ENCODE measurements around the gene MAP2K6.

DNA sequence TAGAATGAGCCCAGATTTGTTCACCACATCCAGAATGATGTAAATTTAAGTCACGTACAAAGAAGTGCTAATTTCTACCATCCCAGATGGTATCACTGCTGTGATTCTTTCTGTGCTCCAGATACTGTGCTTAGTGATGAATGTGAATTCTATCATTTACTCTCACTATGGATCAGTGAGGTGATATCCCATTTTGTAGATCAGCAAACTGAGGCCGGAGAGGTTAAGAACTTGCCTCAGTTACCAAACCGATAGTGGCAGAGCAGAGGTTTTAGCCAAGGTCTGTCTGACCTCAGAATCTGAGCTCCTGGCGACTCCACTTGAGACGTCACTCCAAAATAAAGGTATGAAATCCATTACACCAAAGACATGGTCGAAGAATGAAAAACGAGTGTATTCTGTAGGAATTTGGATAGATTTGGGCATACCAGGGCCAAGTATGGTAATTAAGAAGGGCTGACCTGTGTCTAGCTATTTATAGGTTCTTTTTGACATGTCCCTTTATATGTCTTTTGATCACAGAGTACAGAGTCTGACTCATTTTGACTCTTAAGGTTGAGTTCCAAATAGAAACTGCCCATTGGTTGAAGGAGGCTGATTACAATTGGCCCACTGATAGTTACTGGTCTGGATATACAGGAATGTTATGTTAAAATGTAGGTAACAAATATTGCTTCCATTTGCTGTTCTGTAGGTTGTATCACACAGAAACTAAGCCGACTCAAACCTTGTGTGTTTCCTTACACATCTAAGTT is 10.0 kb downstream of the MAP2K6 start:
- TF ChIP-seq, protein P1, sequence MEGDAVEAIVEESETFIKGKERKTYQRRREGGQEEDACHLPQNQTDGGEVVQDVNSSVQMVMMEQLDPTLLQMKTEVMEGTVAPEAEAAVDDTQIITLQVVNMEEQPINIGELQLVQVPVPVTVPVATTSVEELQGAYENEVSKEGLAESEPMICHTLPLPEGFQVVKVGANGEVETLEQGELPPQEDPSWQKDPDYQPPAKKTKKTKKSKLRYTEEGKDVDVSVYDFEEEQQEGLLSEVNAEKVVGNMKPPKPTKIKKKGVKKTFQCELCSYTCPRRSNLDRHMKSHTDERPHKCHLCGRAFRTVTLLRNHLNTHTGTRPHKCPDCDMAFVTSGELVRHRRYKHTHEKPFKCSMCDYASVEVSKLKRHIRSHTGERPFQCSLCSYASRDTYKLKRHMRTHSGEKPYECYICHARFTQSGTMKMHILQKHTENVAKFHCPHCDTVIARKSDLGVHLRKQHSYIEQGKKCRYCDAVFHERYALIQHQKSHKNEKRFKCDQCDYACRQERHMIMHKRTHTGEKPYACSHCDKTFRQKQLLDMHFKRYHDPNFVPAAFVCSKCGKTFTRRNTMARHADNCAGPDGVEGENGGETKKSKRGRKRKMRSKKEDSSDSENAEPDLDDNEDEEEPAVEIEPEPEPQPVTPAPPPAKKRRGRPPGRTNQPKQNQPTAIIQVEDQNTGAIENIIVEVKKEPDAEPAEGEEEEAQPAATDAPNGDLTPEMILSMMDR (IDR thresholded peaks at IDR 0.05): no peak
- TF ChIP-seq POLR2A (IDR thresholded peaks at IDR 0.05) (no peak), EP300 (IDR thresholded peaks at IDR 0.05) (no peak), POLR2AphosphoS5 (IDR thresholded peaks at IDR 0.05) (no peak)
